Mesenchymal stem cell (in vitro differentiated cells and primary cell): ENCODE results near the gene GPR173.

Experiments
- DNase-seq: peaks from one replicate; pipeline ENCODE4 v3.0.0-alpha.2; 2013
- H2AFZ ChIP-seq: one replicate; pipeline ENCODE4 v1.6.1; 2013; ENCODE audit warnings: low read depth, mild to moderate bottlenecking, control low read depth, inconsistent platforms, low read length, moderate library complexity
- H2AK5ac ChIP-seq: 2 replicates; pipeline ENCODE4 v1.6.1; 2013; ENCODE audit warnings: low read length, moderate library complexity, mild to moderate bottlenecking, inconsistent platforms; ENCODE audit not compliant: severe bottlenecking
- H2BK120ac ChIP-seq: one replicate; pipeline ENCODE4 v1.6.1; 2013; ENCODE audit warnings: low read depth, mild to moderate bottlenecking, inconsistent platforms, low read length, moderate library complexity
- H2BK12ac ChIP-seq, 2 experiments: one replicate each; pipeline ENCODE4 v1.6.1; 2013; ENCODE audit warnings: inconsistent platforms in 2 of 2, low read length in 2 of 2, mild to moderate bottlenecking in 2 of 2, moderate library complexity in 2 of 2, control low read depth in 1 of 2
- H2BK15ac ChIP-seq: one replicate; pipeline ENCODE4 v1.6.1; 2013; ENCODE audit warnings: mild to moderate bottlenecking, low read depth, inconsistent platforms; ENCODE audit not compliant: poor library complexity, severe bottlenecking
- H2BK5ac ChIP-seq: 2 replicates; pipeline ENCODE4 v1.6.1; 2013; ENCODE audit warnings: low read depth, mild to moderate bottlenecking, low read length, control low read depth, inconsistent platforms; ENCODE audit not compliant: poor library complexity, severe bottlenecking
- H3K14ac ChIP-seq, 2 experiments: one replicate each; pipeline ENCODE4 v1.6.1; 2013; ENCODE audit warnings: inconsistent platforms in 2 of 2, low read length in 2 of 2, control low read depth in 1 of 2, mild to moderate bottlenecking in 1 of 2, moderate library complexity in 1 of 2
- H3K18ac ChIP-seq, 2 experiments: one replicate each; pipeline ENCODE4 v1.6.1; 2013; ENCODE audit warnings: inconsistent platforms in 2 of 2, low read length in 2 of 2, control low read depth in 1 of 2, low read depth in 1 of 2, mild to moderate bottlenecking in 1 of 2
- H3K23ac ChIP-seq, 2 experiments: one replicate each; pipeline ENCODE4 v1.6.1; 2013; ENCODE audit warnings: inconsistent platforms in 2 of 2, low read length in 2 of 2, mild to moderate bottlenecking in 2 of 2, moderate library complexity in 2 of 2, control low read depth in 1 of 2
- H3K27ac ChIP-seq: 2 replicates; pipeline ENCODE4 v1.5.1; 2013; ENCODE audit warnings: mild to moderate bottlenecking, moderate library complexity, low read length, control low read depth, inconsistent platforms; ENCODE audit not compliant: poor library complexity, severe bottlenecking
- H3K27me3 ChIP-seq, 2 experiments: 2 replicates each; pipeline versions ENCODE4 v1.6.1 to v1.7.0; 2013; ENCODE audit warnings: low read length in 2 of 2, mild to moderate bottlenecking in 2 of 2, moderate library complexity in 2 of 2, control low read depth in 1 of 2, inconsistent platforms in 1 of 2; ENCODE audit not compliant: control insufficient read depth in 1 of 2, insufficient read depth in 1 of 2
- H3K36me3 ChIP-seq, 2 experiments: 2 replicates each; pipeline versions ENCODE4 v1.6.1 to v1.7.0; 2013; ENCODE audit warnings: low read length in 2 of 2, control low read depth in 1 of 2, inconsistent platforms in 1 of 2, low read depth in 1 of 2, mild to moderate bottlenecking in 1 of 2; ENCODE audit not compliant: insufficient read depth in 2 of 2, control insufficient read depth in 1 of 2
- H3K4ac ChIP-seq, 2 experiments: one replicate each; pipeline ENCODE4 v1.6.1; 2013; ENCODE audit warnings: inconsistent platforms in 2 of 2, low read length in 2 of 2, mild to moderate bottlenecking in 2 of 2, moderate library complexity in 2 of 2, control low read depth in 1 of 2, low read depth in 1 of 2
- H3K4me1 ChIP-seq: 2 replicates; pipeline ENCODE4 v1.6.1; 2013; ENCODE audit warnings: low read depth, low read length, control low read depth; ENCODE audit not compliant: control insufficient read depth, insufficient read depth
- H3K4me2 ChIP-seq: 2 replicates; pipeline ENCODE4 v1.6.1; 2013; ENCODE audit warnings: low read length, mild to moderate bottlenecking, inconsistent platforms; ENCODE audit not compliant: poor library complexity, severe bottlenecking
- H3K4me3 ChIP-seq, 2 experiments: 2 replicates each; pipeline versions ENCODE4 v1.5.1 to v1.7.0; 2013; ENCODE audit warnings: low read length in 2 of 2, mild to moderate bottlenecking in 2 of 2, control low read depth in 1 of 2, low read depth in 1 of 2; ENCODE audit not compliant: insufficient read depth in 1 of 2
- H3K79me1 ChIP-seq: replicated peaks from 2 replicates; pipeline ENCODE4 v1.6.1; 2013; ENCODE audit warnings: mild to moderate bottlenecking, control low read depth, low read length, inconsistent platforms; ENCODE audit not compliant: poor library complexity, severe bottlenecking
- H3K9ac ChIP-seq: 2 replicates; pipeline ENCODE4 v1.7.0; 2013; ENCODE audit warnings: mild to moderate bottlenecking, low read length, moderate library complexity
- H3K9me3 ChIP-seq: 2 replicates; pipeline ENCODE4 v1.7.0; 2013; ENCODE audit warnings: mild to moderate bottlenecking, low read length; ENCODE audit not compliant: control insufficient read depth
- H4K8ac ChIP-seq: one replicate; pipeline ENCODE4 v1.6.1; 2013; ENCODE audit warnings: inconsistent platforms, mild to moderate bottlenecking, low read length, moderate library complexity
- H4K91ac ChIP-seq: one replicate; pipeline ENCODE4 v1.6.1; 2013; ENCODE audit warnings: mild to moderate bottlenecking, low read length, inconsistent platforms
- WGBS: methylation state at CpG from one replicate; pipeline ENCODE4 v1.1.7; 2013; ENCODE audit warnings: mixed read lengths; 5-methylcytosine and 5-hydroxymethylcytosine counted together

Gene GPR173

DNA sequence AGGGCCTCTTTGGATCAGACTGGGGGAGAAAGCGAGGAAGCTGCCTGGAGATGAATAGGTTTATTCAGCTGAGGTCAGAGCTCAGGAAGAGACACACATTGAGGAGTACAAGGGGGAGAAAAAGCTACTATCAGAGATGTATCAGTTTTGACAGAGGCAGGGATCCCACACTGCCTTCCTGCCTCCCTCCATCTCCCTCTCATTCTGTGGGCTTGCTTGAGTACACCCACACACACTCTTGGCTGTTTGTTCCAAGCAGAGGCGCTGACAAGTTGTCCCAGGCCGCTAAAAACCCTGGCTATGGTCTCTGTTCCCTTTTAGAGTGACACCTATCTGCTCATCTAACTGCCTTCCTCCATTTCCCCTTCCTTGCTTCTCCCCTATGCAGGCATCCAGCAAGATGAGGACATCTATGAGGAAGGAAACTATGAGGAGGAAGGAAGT, 38.8 kb downstream of the GPR173 start:
- Histone ChIP-seq H3K18ac (no peak overlapping the region), H3K27ac (no peak overlapping the region), H4K8ac (no peak overlapping the region), H3K27me3 (peaks cover 0 to 28% of the 10 kb centered on the region in 2 experiments), H3K9ac (peak overlapping the region; percentile 22), H3K79me1 (peaks cover 7% of the 10 kb centered on the region), H2BK120ac (no peak overlapping the region), H2BK12ac (no peak overlapping the region), H2BK5ac (no peak overlapping the region), H3K23ac (no peak overlapping the region), H2BK15ac (no peak overlapping the region), H3K36me3 (peaks cover 33 to 40% of the 10 kb centered on the region in 2 experiments), H2AK5ac (no peak overlapping the region), H3K4ac (no peak overlapping the region), H2AFZ (no peak overlapping the region), H3K4me2 (no peak overlapping the region), H3K4me1 (peaks cover 16% of the 10 kb centered on the region), H3K9me3 (no peaks in the 10 kb centered on the region), H3K14ac (no peak overlapping the region), H4K91ac (no peak overlapping the region), H3K4me3 (no peak overlapping the region)
- no peak for DNase-seq
- 93% methylated on average over 3 of the region's 3 CpGs for WGBS

DNA sequence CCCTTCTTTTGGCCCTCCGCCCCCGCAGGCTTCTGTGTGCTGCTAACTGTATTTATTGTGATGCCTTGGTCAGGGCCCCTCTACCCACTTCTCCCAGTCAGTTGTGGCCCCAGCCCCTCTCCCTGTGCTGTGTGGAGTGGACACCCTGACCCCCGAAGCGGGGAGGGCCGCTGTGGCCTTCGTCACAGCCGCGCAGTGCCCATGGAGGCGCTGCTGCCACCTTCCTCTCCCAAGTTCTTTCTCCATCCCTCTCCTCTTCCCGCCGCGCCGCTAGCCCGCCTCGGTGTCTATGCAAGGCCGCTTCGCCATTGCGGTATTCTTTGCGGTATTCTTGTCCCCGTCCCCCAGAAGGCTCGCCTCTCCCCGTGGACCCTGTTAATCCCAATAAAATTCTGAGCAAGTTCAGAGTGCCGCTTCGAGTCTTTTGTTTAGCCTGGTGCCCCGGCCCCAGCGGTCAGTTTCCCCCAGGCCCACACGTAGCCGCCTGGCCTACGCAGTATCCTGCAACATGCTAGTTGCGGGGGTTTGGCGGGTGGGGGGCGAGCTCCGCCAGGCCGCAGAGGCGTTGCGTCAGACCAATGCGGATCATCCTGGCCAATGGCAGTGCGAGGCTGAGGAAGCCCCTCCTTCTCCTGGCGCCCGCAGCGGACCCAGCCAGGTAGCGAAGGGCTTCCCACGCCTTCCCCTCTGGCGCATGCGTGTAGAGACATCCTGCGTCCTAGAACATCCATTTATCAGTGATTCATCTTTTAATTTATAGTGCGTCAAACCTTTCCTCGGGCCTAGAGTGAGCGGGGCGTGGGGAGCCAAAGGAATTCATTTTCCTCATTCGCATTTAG, 39.8 kb downstream of the GPR173 start:
- H4K8ac ChIP-seq = peak overlapping the region; percentile 75
- H4K91ac ChIP-seq = peak overlapping the region; percentile 39
- peaks cover 12% of the 10 kb centered on the region for H3K4me1 ChIP-seq
- no peak overlapping the region for H2AK5ac ChIP-seq
- H2BK120ac ChIP-seq = no peak overlapping the region
- peak overlapping the region; percentile 21 to 40 for H3K18ac ChIP-seq
- H2AFZ ChIP-seq = no peak overlapping the region
- peak overlapping the region; percentile 29 for H3K27ac ChIP-seq
- H2BK15ac ChIP-seq = no peak overlapping the region
- peak overlapping the region; percentile 26 to 75 for H3K4ac ChIP-seq
- H2BK12ac ChIP-seq = no peak overlapping the region
- H3K9ac ChIP-seq = peak overlapping the region; percentile 97
- H3K14ac ChIP-seq = peak overlapping the region in 1 of 2 experiments; percentile 28
- H3K27me3 ChIP-seq = peaks cover 0 to 28% of the 10 kb centered on the region in 2 experiments
- peaks cover 5% of the 10 kb centered on the region for H3K79me1 ChIP-seq
- DNase-seq = peak; percentile 83
- no peak overlapping the region for H2BK5ac ChIP-seq
- no peaks in the 10 kb centered on the region for H3K9me3 ChIP-seq
- WGBS = 30% methylated on average over 41 of the region's 51 CpGs
- H3K36me3 ChIP-seq = peaks cover 33 to 40% of the 10 kb centered on the region in 2 experiments
- no peak overlapping the region for H3K23ac ChIP-seq
- H3K4me3 ChIP-seq = peak overlapping the region in 1 of 2 experiments; percentile 70
- peak overlapping the region; percentile 82 for H3K4me2 ChIP-seq

DNA sequence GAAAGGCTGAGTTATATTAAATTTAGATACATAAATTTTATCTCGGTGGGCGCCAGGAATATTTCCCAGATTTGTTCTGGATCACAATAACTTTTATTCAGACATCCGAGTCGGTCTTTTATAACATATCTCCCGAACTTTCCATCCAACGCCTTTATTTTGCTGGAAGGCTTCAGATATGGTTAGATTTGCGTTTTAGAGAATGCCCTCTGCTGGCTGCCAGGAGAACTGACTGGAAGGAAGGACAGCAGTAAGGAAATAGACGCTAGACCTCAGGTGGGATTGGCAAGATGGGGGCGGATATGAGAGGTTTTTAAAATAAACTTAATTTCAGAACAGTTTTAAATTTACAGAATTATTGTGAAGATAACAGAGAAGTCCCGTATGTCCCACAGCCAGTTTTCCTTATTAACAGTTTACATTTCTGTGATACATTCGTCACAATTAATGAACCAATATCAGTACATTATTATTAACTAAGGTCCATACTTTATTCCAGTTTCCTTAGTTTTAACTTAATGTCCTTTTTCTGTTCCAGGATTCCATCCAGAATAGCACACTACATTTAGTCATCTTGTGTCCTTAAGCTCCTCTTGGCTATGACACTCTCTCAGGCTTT, 40.7 kb downstream of the GPR173 start:
- no peak overlapping the region for H3K27ac ChIP-seq
- H3K9me3 ChIP-seq = no peaks in the 10 kb centered on the region
- H3K4me3 ChIP-seq = peak overlapping the region in 1 of 2 experiments; percentile 70
- H2BK5ac ChIP-seq = no peak overlapping the region
- no peak overlapping the region for H4K91ac ChIP-seq
- H3K18ac ChIP-seq = no peak overlapping the region
- peaks cover 0 to 28% of the 10 kb centered on the region in 2 experiments for H3K27me3 ChIP-seq
- no peak overlapping the region for H2BK15ac ChIP-seq
- 50% methylated on average over 2 of the region's 11 CpGs for WGBS
- H3K4me1 ChIP-seq = peaks cover 6% of the 10 kb centered on the region
- H2AK5ac ChIP-seq = no peak overlapping the region
- no peak overlapping the region for H3K14ac ChIP-seq
- no peak overlapping the region for H2AFZ ChIP-seq
- peaks cover 28 to 34% of the 10 kb centered on the region in 2 experiments for H3K36me3 ChIP-seq
- H2BK12ac ChIP-seq = no peak overlapping the region
- peak overlapping the region; percentile 97 for H3K9ac ChIP-seq
- no peak overlapping the region for H2BK120ac ChIP-seq
- no peak overlapping the region for H3K23ac ChIP-seq
- peak; percentile 70 for DNase-seq
- H4K8ac ChIP-seq = no peak overlapping the region
- H3K4ac ChIP-seq = no peak overlapping the region
- peaks cover 5% of the 10 kb centered on the region for H3K79me1 ChIP-seq
- H3K4me2 ChIP-seq = peak overlapping the region; percentile 82

DNA sequence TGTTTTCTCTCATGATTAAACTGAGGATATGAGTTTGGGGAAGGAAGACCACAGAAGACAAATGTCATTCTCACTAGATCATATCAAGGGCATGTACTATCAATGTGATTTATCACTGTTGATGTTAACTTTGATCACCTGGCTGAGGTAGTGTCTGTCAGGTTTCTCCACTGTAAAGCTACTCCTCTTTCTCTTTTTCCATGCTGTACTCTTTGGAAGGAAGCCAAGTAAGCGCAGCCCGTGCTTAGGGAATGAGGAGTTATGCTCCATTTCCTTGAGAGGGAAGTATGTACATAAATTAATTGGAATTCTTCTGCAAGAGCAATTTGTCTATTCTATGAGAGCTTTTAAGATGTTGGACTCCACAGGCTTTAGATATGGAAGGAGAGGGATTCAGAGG, 41.3 kb downstream of the GPR173 start:
- no peak overlapping the region for H2BK120ac ChIP-seq
- H3K23ac ChIP-seq = no peak overlapping the region
- no peaks in the 10 kb centered on the region for H3K9me3 ChIP-seq
- peaks cover 23 to 28% of the 10 kb centered on the region in 2 experiments for H3K36me3 ChIP-seq
- no peak overlapping the region for H3K18ac ChIP-seq
- H3K79me1 ChIP-seq = peaks cover 2% of the 10 kb centered on the region
- H3K4ac ChIP-seq = no peak overlapping the region
- H4K91ac ChIP-seq = no peak overlapping the region
- no peak overlapping the region for H2AK5ac ChIP-seq
- no peak overlapping the region for H2AFZ ChIP-seq
- H3K4me1 ChIP-seq = peaks cover 6% of the 10 kb centered on the region
- H3K9ac ChIP-seq = no peak overlapping the region
- H3K4me2 ChIP-seq = no peak overlapping the region
- no peak overlapping the region for H3K14ac ChIP-seq
- no peak overlapping the region for H3K4me3 ChIP-seq
- no peak overlapping the region for H3K27ac ChIP-seq
- no peak for DNase-seq
- no peak overlapping the region for H2BK12ac ChIP-seq
- 86% methylated on average over 2 of the region's 2 CpGs for WGBS
- no peak overlapping the region for H2BK5ac ChIP-seq
- no peak overlapping the region for H4K8ac ChIP-seq
- peaks cover 0 to 26% of the 10 kb centered on the region in 2 experiments for H3K27me3 ChIP-seq
- H2BK15ac ChIP-seq = no peak overlapping the region
